Measurements from ENCODE around the gene ATP6V0A4. TPM values are rescaled to one million over a fixed set of nuclear protein-coding genes. Genes with fewer than 3 reads are reported as not detected.

ATP6V0A4 gene
- total RNA-seq, 1 donor: under 0.01 TPM

DNA sequence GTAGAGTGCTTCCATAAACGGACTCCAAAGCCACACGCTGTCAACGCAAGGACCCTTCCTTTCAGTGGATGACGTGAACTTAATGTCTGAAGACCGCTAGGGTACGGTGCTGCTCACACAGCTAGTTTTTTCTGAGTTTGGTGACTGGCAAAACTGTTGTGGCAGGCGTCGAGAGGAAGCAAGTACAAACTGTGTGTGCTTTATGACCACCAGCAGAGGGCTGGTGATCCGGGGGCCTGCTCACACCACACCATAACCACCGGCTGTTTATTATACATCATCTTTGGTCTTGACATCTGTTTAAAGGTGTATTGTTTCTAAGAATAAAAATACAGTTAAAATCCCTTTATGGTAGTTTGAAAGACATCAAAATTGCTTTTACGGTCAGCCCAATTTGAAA, 37.1 kb upstream of the ATP6V0A4 start:
- TF ChIP-seq, protein P1, sequence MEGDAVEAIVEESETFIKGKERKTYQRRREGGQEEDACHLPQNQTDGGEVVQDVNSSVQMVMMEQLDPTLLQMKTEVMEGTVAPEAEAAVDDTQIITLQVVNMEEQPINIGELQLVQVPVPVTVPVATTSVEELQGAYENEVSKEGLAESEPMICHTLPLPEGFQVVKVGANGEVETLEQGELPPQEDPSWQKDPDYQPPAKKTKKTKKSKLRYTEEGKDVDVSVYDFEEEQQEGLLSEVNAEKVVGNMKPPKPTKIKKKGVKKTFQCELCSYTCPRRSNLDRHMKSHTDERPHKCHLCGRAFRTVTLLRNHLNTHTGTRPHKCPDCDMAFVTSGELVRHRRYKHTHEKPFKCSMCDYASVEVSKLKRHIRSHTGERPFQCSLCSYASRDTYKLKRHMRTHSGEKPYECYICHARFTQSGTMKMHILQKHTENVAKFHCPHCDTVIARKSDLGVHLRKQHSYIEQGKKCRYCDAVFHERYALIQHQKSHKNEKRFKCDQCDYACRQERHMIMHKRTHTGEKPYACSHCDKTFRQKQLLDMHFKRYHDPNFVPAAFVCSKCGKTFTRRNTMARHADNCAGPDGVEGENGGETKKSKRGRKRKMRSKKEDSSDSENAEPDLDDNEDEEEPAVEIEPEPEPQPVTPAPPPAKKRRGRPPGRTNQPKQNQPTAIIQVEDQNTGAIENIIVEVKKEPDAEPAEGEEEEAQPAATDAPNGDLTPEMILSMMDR (IDR thresholded peaks at IDR 0.05; ENCODE audit: insufficient read depth, low read depth, low read length): no peak
- DNase-seq (ENCODE audit: low read depth): no peak
- no peak overlapping the region for H3K4me3 ChIP-seq (ENCODE audit: low read depth, low read length)

DNA sequence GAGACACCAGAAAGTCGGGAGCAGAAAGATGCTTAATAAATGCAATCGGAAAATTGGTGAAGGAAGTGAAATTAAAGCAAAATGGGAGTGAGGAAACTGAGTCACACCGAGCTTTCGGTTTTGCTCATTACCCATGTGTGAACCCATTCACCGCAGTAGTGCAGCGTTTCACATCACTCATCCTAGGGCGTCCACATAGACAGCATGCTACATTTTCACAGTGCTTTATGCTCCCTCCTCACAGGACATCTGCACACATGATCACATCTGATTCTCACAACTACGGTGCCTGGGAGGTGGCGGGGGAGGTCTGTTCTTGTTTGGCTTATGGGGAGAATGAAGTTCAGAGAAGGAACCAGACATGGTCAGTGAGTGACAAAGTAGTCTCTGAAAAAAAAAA, 36.6 kb upstream of the ATP6V0A4 start:
- TF ChIP-seq, protein P1 (IDR thresholded peaks at IDR 0.05; ENCODE audit: insufficient read depth, low read depth, low read length): no peak
- DNase-seq (ENCODE audit: low read depth): no peak
- no peak overlapping the region for H3K4me3 ChIP-seq (ENCODE audit: low read depth, low read length)

DNA sequence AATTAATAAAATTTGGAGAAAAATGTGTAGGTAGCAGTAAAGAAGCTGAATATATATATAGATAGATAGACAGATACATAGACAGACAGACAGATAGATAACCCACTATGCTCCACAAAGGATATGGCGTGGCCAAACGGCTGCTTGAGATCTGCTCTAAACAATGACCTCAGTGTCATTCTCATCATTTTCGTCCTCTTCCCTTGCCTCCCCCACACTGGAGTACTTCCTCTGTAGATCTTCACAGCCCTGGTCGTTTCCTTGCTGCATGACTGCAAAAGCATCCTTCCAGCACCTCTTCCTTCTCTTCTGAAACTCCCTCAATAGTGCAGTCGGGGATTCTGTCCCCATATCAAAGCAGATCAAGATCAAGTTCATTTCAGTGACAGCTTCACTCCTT, 35.6 kb upstream of the ATP6V0A4 start:
- H3K4me3 ChIP-seq (ENCODE audit: low read depth, low read length): no peak overlapping the region
- TF ChIP-seq, protein P1 (IDR thresholded peaks at IDR 0.05; ENCODE audit: insufficient read depth, low read depth, low read length): no peak

DNA sequence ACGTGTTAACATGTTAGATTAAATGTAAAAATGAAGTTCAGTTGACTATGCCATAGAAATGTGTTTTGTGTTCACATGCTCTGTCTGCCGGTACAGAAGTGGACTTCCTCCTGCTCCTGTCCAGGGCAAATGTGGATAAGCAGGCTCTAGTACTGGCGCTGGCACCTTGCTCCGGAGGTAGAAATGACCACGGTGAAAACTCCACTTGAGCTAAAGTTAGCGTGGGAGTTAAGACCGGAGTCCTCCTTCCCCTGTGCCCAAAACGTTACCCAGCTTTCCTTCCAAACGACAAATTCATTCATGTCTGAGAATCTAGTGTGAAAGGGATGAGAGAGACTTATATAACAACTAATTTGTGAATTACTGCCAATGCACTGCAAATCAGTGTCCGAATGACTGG, 35.0 kb upstream of the ATP6V0A4 start:
- TF ChIP-seq, protein P1 (IDR thresholded peaks at IDR 0.05; ENCODE audit: insufficient read depth, low read depth, low read length): no peak
- no peak for DNase-seq (ENCODE audit: low read depth)
- no peak overlapping the region for H3K4me3 ChIP-seq (ENCODE audit: low read depth, low read length)

More for the DNA sequence above, 35.6 kb upstream of the ATP6V0A4 start:
- no peak for DNase-seq (ENCODE audit: low read depth)

DNA sequence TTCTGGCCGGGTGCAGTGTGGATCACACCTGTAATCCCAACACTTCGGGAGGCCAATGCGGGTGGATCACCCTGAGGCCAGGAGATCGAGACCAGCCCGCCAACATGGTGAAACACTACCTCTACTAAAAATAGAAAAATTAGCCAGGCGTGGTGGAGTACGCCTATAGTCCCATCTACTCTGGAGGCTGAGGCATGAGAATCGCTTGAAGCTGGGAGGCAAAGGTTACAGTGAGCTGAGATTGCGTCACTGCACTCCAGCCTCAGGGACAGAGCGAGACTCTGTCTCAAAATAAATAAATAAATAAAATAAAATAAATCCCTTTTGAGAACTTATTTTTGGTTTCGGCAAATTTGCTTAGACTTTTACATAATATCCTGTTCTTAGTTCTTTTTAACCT, 31.3 kb upstream of the ATP6V0A4 start:
- DNase-seq (ENCODE audit: low read depth): no peak
- TF ChIP-seq, protein P1 (IDR thresholded peaks at IDR 0.05; ENCODE audit: insufficient read depth, low read depth, low read length): no peak
- H3K4me3 ChIP-seq (ENCODE audit: low read depth, low read length): no peak overlapping the region

DNA sequence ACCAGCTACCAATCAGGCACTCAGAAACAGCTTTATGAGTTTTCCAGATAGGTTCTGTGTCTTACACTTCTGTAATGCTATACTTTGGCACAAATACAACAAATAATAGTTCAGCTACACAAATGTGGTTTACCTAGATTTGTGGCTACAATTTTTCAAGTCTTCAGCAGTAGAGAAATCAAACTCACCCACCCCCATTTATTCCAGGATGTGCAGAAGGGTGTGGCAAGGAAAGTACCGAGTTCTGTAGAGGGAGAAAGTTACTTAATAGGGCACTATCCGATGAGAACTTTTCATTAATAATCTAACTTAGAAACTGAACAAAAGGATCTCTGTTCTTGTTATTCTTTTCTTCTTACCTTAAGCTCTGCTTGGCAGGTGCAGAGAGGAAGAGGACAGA, 30.3 kb upstream of the ATP6V0A4 start:
- DNase-seq (ENCODE audit: low read depth): no peak
- TF ChIP-seq, protein P1 (IDR thresholded peaks at IDR 0.05; ENCODE audit: insufficient read depth, low read depth, low read length): no peak
- H3K4me3 ChIP-seq (ENCODE audit: low read depth, low read length): no peak overlapping the region

DNA sequence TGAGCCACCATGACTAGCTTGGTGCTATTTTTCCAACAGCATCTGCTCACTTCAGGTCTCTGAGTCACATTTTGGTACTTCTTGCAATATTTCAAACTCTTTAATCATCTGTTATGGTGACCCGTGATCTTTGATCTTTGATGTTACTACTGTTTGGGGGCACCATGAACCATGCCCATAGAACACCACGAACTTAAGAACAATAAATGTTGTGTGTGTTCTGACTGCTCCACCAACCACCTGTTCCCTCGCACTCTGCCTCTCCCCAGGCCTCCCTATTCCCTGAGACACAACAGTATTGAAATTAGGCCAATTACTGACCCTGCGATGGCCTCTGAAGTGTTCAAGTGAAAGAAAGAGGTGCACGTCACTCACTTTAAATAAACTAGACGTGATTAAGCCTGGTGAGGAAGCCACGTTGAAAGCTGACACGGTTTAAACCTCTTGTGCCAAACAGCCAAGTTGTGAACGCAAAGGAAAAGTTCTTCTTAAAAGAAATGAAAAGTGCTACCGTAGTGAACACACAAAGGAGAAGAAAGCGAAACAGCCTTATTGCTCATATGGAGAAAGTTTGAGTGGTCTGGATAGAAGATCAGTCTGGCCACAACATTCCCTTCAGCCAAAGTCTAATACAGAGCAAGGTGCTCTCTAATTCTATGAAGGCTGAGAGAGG, 27.2 kb upstream of the ATP6V0A4 start:
- no peak for DNase-seq (ENCODE audit: low read depth)
- no peak overlapping the region for H3K4me3 ChIP-seq (ENCODE audit: low read depth, low read length)
- TF ChIP-seq, protein P1 (IDR thresholded peaks at IDR 0.05; ENCODE audit: insufficient read depth, low read depth, low read length): no peak
